Measurements from ENCODE around the gene PRRT1. TPM values are rescaled to one million over a fixed set of nuclear protein-coding genes. Genes with fewer than 3 reads are reported as not detected.
"Not testable (repeated sequence)": the region's sequence is repeated elsewhere in the genome, so short reads cannot be mapped to it uniquely, and the experiment has no call there.

The PRRT1 gene
- total RNA-seq, 1 donor from 2014 or later, result 0.07 TPM

DNA sequence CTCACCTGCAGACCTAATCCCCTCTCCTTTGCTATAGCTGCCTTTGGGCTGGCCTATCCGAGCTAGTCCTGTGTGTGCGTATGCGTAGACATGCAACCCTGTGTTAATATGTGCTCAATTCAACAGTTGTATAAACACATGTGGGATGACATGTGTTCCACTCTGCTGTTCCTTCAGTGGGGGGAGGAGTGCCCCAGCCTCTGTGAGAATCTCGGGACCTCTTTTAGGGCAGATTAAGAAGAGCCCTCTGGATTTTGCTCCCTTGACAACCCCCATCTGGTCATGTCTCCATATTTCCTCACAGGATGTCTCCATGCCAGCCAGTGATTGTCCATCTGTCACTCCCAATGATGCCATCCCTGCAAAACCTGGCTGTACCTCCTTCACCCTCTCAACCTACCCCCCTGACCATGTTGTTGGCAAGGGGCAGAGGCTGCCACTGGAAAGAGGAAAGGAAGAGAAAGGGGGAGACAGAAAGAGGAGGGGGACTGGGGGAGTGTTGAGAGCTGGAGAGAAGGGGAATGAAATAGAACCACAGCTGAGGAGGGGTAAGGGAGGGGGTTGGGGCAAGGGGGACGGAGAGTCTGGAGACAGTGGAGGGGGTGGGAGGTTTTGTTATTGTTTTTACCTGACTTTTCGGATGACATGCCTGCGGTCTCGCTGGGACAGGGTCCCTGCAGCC is 417 bp downstream of the PRRT1 start:
- DNase-seq (ENCODE audit: low read depth, low spot score), result no peak

DNA sequence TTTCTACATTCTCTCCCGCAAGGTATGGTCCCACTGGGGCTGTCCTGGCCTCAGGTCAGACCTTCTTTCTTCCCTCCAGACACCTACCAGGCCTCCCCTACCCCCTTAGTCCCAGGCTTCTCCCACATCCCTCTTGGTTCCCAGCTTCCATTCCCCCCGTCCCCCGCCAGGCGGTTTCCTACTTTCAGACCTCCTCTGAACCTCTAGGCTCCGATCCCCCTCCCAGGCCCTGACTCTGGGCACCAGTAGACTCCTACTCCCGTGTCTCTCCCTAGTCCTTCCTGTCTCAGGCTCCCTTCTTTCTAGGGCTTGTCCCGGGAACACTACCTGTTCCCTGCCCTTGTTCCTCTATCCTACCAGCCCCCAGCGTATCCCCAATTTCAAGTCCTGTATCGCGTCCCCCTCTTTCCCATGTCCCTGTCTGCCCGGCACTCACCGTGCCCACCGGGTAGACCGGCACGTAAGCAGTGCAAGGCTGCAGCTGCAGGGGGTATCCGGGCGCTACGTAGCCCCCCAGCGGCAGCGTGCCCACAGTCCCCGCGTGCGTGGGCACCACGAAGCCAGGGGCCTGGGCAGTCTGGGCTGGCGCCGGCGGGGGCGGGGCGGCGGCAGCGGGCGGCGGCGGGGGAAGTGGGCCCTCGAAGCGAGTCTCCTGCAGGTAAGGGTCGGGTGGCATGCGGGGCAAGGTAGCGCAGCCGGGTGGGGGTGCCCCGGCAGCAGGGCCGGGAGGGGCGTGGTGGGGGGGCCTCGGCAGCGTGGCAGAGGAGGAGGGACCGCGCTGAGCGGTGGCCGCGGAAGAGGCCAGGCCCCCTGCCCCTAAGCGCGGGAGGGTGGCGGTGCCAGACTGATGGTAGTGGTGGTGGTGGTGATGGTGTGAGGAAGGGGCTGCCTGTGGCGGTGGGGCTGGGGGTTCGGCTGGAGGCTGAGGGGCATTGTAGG is 1.5 kb downstream of the PRRT1 start:
- no peak for DNase-seq (ENCODE audit: low read depth, low spot score)

DNA sequence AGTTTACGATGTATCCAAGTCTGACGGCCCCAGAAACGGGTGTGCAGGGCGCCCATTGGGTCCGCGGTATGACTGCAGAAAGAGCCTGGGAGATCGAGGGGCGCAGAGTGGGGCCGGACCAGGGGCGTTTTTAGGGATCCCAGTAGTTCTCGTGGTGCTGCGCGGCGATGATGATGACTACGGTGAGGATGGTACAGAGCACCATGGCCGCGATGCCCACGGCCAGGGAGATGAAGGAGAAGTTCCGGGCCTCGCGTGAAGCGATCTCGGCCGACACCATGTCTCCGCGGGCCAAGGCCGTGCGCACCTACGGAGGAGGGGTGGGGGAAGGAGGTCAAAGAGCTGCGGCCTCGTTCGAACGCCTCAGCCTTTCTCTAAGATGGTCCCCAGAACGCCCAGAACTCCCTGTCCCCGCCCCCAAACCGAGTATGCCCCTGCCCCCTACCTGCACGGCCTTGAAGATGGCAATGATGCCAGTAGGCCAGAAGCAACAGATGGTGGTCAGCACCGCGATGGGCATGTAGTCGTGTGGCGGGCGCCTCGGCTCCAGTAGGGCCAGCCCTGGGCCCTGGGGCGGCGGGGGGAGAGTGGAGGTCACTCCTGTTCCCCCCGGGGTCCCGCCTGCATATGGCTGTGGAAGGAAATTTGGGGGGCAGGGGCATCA is 2.5 kb downstream of the PRRT1 start:
- no peak for DNase-seq (ENCODE audit: low read depth, low spot score)

DNA sequence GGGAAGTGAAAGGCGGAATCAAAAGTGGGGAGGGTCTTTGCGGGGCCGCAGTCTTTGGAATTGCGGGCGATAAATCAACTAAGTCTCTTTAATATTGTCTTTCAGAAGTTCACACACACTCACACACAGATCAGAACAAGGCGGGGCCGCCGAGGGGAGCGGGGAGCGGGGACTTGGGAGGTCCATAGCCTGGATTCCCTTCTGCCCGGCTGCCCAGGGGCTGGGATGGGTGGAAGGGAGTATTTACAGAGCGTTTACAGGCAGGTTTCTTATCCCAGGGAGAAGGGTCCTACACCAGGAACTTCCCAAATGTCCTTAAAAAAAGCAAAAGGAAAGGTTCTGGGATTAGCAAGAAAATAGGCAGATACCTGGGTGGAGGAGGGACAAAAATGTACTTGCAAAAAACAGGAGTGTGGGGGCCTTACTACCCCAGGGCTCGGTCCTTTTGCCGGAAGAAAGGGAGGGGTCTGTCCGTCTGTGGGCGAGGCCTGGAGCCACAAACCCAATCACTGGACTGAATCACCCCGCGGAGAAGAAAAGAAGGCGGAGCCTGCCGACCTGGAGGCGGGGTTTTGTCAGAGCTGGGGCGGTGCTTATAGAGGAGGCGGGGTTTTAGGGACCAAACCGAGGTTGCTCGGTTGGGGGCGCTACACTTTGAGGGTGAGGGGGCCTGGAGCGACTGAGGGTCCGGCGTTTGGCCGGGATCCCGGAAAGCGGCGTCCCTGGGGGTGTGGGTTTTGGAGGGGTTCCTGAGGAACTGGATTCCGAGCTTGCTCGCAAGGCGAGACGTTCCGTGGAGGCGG is 3.2 kb downstream of the PRRT1 start:
- no peak for DNase-seq (ENCODE audit: low read depth, low spot score)

DNA sequence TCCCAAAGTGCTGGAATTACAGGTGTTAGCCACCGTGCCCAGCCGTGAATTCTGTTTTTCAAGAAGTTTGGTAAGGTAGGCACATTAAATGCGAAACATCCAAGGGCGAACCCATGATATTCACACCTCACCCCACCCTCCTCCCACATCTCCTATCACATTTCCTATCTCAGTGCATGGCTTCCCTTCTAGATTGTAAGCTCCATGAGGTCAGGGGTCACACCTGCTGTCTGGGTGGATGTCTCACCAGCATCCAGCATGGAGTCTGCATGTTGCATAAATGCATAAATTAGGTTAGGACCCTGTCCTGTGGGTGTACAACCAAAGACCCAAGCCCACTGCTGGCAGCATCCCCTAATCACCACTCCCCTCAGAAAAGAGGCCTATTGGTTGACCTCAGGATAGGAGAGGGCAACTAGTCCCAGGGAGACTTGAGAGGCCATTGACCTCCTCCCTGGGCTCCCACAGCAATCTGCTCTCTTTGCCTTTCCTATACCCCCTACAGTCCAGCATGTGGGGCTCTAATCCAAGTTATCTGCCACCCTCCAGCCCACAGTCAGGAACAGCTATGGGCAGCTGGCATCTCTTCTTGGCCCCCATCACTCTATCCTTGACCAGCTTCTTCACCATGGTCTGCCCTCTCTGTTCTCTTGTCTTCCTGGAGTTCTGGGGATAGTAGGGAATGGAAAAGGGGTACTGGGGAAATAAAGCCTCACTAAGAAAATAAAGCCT is 4.2 kb downstream of the PRRT1 start:
- no peak for DNase-seq (ENCODE audit: low read depth, low spot score)

DNA sequence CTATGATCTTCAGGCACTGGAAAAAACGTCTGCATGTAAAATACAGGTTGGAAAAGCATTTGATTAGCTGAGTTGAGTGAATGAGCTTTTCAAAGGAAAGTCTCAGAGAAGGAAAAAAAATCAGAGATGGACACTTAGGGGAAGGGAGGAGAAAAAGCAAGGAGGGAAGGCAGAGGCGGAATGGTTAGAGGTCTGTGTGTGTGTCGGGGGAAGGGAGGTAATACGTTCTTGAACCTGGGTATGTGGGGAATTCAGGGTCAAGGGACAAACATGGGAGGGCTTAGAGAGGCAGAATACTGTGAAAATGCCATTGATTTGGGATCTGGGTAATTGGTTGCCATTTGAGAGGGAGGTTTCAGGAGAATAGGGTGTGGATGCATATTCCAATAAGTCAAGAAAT is 5.1 kb downstream of the PRRT1 start:
- DNase-seq (ENCODE audit: low read depth, low spot score), result no peak

DNA sequence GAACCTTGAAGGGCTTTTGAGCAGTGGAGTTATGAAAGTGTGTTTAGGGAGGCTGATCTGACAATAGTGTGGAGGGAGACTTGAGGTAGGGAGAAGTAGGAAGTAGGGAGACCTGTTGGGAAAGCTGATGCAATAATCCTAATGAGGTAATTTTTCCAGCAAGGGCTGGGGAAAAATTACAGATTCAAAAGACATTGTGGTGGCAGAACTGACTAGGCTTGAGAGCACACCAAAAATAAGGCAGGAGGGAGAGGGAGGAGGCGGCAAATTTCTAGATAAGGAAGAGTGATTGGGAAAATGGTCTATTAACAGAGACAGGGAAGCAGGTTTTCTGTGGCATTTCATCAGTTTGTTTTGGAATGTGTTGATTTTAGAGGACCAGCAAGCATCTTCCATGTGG is 5.5 kb downstream of the PRRT1 start:
- no peak for DNase-seq (ENCODE audit: low read depth, low spot score)

DNA sequence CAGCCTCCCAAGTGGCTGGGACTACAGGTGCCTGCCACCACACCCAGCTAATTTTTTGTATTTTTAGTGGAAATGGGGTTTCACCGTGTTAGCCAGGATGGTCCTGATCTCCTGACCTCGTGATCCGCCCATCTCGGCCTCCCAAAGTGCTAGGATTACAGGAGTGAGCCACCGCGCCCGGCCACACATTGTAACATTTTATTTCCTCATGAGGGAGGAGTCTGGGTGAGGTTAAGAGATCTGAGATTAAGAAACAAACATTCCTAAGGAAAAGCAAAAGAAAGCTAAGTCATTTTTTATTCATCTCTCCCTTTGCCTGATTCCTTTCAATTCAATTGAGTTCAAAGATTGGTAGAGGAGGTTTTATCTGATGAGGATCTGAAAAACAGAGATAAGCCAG is 7.5 kb downstream of the PRRT1 start:
- not testable (repeated sequence) for DNase-seq (ENCODE audit: low read depth, low spot score)

DNA sequence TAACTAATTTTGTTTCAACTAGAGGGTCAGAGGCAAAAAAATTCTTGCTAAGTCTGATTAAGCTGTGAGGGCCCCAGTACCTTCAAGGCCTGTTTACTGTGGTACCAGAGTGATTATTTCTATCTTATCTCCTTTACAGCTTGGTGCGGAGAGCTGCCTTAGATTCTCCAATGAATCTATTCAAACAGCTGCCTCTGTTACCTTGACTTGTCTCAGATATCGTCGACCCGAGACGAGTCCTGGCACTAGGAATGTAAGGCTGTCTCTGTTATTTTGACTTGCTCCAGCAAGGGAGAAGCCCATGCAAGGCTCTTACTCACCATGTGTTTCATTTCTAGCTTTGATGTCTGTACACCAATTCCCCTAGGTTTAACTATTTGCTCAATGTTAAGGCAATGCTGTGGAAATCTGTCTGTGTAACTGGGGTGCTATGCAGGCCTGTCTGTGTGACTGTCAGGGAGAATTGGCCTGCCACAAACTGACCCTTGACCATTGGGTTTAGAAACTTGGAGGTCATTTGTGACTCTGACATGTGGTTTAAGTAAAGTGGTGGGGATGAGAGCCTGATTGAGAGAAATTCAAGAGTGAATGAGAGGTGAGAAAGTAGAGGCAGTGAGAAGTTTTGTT is 11.2 kb downstream of the PRRT1 start:
- no peak for DNase-seq (ENCODE audit: low read depth, low spot score)

DNA sequence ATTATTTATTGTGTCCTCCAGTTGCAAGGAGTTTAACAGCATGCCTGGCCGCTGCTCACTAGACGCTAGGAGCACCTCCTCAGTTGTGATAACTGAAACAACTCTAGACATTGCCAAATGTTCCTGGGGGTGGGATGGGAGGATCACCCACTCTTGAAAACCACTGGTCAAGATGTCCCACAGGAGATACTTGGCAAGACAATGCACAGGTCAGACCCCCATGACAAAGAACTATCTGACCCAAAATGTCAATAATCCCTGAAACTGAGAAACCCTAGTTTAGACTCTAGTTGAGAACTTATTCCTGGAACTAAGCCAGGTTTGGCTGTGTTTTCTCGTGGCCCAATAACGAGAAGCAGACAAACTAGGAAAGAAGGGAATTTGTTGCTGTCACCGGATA is 12.1 kb downstream of the PRRT1 start:
- no peak for DNase-seq (ENCODE audit: low read depth, low spot score)

DNA sequence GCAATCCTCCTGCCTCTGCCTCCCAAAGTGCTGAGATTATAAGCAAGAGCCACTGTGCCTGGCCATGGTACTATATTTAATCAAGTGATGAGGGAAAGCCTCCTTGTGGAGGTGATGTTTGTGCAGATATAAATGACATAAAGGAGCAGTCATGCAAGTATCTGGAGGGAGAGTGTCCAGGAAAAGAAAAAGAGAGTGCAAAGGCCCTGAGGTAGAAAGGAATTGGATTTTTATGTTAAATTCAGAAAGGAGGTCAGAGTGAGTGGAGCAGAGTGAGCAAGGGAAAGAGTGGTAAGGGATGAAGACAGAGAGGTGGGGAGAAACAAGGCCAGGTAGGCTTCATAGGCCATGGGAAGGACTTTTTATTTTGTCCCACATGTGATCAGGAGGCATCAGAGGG is 14.3 kb downstream of the PRRT1 start:
- no peak for DNase-seq (ENCODE audit: low read depth, low spot score)

DNA sequence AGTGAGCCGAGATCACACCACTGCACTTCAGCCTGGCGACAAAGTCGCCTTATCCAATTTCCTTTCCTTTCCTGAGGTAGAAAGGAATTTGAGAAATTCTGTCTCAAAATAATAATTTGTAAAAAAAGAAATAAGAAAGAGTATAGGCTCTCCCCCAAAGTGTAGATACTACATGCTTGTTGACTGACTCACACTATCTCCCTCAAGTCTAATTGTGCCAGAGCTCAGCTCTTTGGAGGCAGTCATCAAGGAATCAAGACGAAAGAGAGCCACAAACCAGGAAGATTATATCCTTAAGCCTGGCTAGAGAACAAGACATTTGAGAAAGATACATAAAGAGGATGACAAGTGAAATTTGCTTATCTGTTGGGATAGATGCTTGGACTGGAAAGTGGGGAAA is 18.0 kb downstream of the PRRT1 start:
- no peak for DNase-seq (ENCODE audit: low read depth, low spot score)

DNA sequence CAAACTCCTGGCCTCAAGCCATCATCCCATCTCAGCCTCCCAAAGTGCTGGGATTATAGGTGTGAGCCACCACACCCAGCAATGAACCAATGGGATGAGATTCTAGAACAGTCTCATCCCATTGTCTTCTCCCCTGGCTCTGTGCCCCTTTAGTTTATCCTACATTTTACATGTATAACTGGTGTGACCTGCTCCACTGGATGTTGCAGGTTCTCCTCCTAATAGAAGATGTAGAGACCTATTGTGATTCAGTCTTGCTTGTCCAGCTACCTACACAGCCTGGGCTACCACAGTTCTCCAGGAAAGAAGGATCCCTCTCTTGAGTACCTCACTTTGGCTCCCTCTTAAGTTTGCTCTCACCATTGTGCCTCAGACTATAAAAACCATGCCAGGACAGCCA is 19.6 kb downstream of the PRRT1 start:
- no peak for DNase-seq (ENCODE audit: low read depth, low spot score)

DNA sequence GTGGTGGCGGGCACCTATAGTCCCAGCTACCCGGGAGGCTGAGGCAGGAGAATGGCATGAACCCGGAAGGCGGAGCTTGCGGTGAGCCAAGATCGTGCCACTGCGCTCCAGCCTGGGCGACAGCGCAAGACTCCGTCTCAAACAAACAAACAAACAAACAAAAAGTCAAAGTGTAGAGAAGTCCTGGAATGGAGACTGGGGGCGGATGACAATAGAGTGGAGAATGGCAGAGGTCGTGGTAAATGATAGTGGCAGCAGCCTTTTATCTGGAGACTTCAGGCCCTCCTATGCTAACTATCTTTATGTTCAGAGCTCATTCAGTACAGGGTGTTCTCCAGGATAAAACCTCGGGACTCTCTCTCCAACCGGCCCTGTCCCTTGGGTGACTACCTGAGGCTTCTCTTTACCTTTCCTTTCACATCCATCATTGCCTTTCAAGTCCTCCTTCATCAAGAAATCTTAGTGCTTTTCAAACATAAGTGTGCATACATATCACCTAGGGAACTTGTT is 20.2 kb downstream of the PRRT1 start:
- no peak for DNase-seq (ENCODE audit: low read depth, low spot score)

DNA sequence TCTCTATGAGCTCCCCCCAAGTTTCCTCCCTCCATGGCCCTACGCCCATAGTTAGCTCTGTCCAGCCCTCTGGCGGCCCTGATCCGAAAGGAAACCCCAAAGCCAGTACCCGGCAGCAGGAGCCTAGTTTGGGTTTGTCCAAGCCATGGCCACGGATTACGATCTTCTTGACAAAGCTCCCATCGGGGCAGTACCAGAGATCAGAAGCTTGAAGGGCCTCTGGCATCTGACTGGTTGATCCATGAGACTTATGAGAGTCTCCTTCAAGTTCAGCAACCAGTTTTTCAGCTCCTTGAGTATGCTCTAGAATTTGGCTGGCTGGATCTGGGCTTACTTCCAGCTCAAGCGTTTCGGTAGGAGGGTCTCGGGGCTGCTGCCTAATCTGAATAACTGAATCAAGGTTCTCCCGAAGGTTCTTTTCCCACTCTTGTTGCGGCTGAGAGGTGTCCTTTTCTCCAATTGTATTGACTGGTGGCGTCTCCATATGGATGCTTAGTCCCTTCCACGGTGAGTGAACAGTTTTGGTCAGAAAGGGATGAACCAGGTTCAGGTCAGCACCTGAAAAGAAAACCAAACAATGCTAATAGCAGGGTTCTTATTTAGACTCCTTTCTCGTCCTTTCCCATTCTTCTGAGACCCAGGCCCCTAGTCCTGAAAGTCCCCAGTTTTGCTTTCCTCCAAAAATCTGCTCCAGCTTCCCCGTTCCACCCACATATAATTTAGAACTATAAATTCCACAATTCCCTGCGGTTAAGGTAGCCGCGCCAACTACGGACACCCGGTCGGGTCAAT is 22.2 kb downstream of the PRRT1 start:
- no peak for DNase-seq (ENCODE audit: low read depth, low spot score)

DNA sequence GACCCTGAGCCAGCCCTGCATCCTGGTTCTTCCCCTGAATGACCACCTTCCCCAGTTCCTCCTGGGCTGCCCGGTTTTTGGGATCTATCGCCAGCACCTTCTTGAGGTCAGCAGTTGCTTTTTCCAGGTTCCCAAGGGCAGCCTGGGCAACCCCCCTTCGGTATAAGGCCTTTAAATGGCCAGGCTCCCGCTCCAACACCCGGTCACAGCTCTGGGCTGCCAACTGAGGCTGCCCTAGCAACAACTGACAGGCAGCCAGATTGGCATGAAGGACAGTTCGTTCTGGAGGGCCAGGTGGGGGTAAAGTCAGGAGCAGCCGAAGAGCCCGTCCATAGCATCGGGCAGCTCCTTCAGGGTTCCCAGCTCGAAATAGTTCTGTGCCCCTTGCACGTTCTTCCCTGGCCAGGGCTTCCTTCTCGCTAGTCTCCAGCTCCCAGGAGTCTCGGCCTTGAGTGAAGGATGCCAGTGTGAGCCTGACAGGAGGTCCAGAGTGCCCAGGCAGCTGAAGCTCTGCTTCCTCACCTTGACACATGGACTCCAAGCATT is 22.9 kb downstream of the PRRT1 start:
- no peak for DNase-seq (ENCODE audit: low read depth, low spot score)

DNA sequence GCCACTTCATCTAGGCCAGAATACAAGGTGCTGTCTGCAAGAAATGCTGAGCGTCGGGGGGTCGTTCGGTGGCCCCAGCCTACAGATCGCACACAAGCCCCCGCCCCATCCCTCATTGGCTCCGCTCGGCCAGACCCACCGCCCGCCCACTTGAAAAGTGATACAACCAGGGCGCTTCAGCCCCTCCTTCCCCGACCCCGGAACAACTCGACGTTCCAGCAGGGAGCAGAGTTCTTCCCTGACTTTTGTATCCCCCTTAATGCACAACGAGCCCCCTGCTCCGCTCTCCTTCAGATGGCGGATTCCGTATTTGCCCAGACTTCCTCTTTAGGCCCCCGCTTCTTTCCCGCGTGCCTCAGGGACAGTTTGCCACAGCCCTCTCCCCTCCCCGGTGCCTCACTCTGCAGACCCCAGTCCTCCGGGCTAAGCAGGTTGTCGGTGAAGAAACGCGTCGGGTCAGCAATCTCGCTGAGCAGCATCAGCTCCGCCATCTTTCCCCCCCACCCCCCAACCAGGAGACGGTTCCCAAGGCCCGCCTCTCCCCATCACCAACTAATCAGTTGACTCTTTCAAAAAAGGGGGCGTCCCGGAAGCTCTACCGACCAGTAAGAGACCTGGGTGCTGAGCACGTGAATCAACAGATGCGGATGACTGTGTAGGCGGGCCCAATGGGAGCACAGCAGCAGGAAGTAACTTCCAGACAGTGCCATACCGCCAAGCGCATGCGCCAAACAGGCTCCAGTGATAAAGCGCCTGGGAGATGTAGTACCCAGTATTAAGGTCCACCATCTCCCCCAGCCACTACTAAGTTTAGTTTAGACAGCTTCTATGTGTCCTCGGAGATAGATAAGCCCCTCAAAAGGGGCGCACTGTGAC is 23.8 kb downstream of the PRRT1 start, which contains the start of gene ATF6B:
Gene ATF6B, minus strand, starts transcription at position 530 of the 876 bp plus-strand sequence. Its CDS starts 39 bp downstream, at position 491.
- DNase-seq (ENCODE audit: low read depth, low spot score), result peak; percentile 99

DNA sequence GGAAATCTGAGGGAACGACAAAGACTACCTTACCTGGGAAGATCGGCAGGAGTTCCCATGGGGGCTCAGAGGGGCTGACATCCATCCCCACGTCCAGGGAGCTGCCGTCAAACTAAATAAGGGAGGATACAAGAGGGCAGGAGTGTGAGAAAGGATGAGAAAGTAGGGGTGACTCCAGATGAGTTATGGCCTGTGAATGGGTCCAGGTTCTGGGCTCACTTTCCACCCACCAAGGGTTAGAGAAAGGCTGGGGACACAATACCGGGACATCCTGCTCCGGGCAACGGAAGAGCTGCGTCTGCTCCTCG is 24.4 kb downstream of the PRRT1 start:
- no peak for DNase-seq (ENCODE audit: low read depth, low spot score)
